OCI-LY3 (cell line): Measurements from ENCODE around the gene ARHGEF28.

Experiments
- EZH2phosphoT487 ChIP-seq: fragments of 200-600 bp; shearing (Covaris generic); IDR thresholded peaks from 2 replicates; pipeline ENCODE4 v1.6.1; 2018; ENCODE audit warnings: antibody characterized with exemption, mixed run types, low read depth
- TF ChIP-seq, protein P1 (sequence below): fragments of 200-600, 300-600 bp; sonication (generic); IDR thresholded peaks from 2 replicates; pipeline ENCODE4 v1.5.1; 2014; ENCODE audit warnings: antibody characterized with exemption, low read length, low read depth

DNA sequence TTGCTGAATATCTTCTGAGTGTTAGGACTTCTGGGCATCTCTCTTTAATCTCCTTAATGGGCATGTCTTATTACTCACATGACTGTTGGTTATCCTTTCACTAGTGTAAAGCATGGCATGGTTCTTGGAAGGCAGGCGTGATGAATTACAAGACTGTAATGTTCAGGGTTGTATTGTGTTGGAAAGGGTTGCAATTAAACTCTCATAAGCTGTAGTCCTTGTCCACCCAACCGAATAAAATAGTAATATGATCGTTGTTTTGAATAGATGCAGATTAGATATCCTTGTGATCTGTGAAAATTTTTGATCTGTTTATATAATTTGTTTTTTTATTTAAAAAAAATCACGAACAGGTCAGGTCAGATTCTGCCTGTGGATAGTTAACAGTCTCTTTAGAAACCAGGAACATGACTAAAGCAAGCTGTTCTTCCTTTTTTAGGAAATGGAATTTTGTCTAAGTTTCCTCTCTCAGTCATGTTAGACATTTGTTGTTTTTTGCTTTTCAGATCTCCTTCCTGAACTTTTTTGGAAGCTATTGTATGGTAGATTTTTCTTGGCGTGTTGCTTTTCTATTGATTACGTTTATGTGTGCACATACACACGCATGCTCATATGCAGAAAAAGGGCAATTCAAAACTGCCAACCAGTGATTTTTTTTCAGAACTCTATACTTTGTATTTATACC, 121.8 kb downstream of the ARHGEF28 start:
- TF ChIP-seq, protein P1, sequence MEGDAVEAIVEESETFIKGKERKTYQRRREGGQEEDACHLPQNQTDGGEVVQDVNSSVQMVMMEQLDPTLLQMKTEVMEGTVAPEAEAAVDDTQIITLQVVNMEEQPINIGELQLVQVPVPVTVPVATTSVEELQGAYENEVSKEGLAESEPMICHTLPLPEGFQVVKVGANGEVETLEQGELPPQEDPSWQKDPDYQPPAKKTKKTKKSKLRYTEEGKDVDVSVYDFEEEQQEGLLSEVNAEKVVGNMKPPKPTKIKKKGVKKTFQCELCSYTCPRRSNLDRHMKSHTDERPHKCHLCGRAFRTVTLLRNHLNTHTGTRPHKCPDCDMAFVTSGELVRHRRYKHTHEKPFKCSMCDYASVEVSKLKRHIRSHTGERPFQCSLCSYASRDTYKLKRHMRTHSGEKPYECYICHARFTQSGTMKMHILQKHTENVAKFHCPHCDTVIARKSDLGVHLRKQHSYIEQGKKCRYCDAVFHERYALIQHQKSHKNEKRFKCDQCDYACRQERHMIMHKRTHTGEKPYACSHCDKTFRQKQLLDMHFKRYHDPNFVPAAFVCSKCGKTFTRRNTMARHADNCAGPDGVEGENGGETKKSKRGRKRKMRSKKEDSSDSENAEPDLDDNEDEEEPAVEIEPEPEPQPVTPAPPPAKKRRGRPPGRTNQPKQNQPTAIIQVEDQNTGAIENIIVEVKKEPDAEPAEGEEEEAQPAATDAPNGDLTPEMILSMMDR, result no peak
- TF ChIP-seq EZH2phosphoT487, result no peak
